CD4-positive, alpha-beta memory T cell (primary cell): Measurements from ENCODE around the gene FAF2. TPM values are rescaled to one million over a fixed set of nuclear protein-coding genes. Genes with fewer than 3 reads are reported as not detected.

Experiments used
- CTCF ChIA-PET: fragments of 350-600 bp; sonication (Branson Sonifier 250); formaldehyde crosslinking; loops from one replicate; lab custom pipeline; 2021; ENCODE audit warnings: inconsistent platforms; ENCODE audit not compliant: partially characterized antibody; lab: Charles Lee
- POLR2A ChIA-PET: fragments of 350-600 bp; sonication (Branson Sonifier 250); formaldehyde crosslinking; loops from one replicate; lab custom pipeline; 2021; ENCODE audit not compliant: partially characterized antibody; lab: Charles Lee
- DNase-seq, 5 donors: peaks; one replicate each; pipeline versions ENCODE4 v3.0.0 to v3.0.0-alpha.2; 2020 to 2022; ENCODE audit warnings: mixed read lengths in 1 of 5
- H3K27ac ChIP-seq: one replicate; pipeline ENCODE4 v1.7.0; 2013; ENCODE audit warnings: low read depth, low read length
- H3K27me3 ChIP-seq: 2 replicates; pipeline ENCODE4 v1.7.0; 2013; ENCODE audit warnings: mild to moderate bottlenecking, low read length, moderate library complexity; ENCODE audit not compliant: insufficient read depth
- H3K36me3 ChIP-seq: 2 replicates; pipeline ENCODE4 v1.7.0; 2013; ENCODE audit warnings: mild to moderate bottlenecking, low read length, moderate library complexity; ENCODE audit not compliant: insufficient read depth
- H3K4me1 ChIP-seq: 2 replicates; pipeline ENCODE4 v1.7.0; 2013; ENCODE audit warnings: mild to moderate bottlenecking, low read length, moderate library complexity; ENCODE audit not compliant: insufficient read depth
- H3K4me3 ChIP-seq, 2 donors: one replicate each; pipeline ENCODE4 v1.7.0; 2013; ENCODE audit warnings: low read length in 2 of 2, mild to moderate bottlenecking in 1 of 2
- H3K9me3 ChIP-seq, 2 donors: one replicate each; pipeline ENCODE4 v1.7.0; 2013; ENCODE audit warnings: low read length in 2 of 2, control low read depth in 1 of 2; ENCODE audit not compliant: control insufficient read depth in 1 of 2
- H3K27ac Mint-ChIP-seq, 7 donors: one replicate each; pipeline ENCODE4 v1.8.0; 2020 to 2021; ENCODE audit warnings: mixed read lengths in 7 of 7, mild to moderate bottlenecking in 6 of 7, inconsistent platforms in 3 of 7, moderate library complexity in 3 of 7
- H3K27me3 Mint-ChIP-seq, 2 donors: one replicate each; pipeline ENCODE4 v1.8.0; 2020 to 2021; ENCODE audit warnings: mixed read lengths in 2 of 2
- H3K36me3 Mint-ChIP-seq, 2 donors: one replicate each; pipeline ENCODE4 v1.8.0; 2020 to 2021; ENCODE audit warnings: mixed read lengths in 2 of 2, inconsistent platforms in 1 of 2, mild to moderate bottlenecking in 1 of 2
- H3K4me1 Mint-ChIP-seq, 4 donors: one replicate each; pipeline ENCODE4 v1.8.0; 2020 to 2021; ENCODE audit warnings: mixed read lengths in 4 of 4, mild to moderate bottlenecking in 1 of 4
- H3K4me3 Mint-ChIP-seq, 8 donors: one replicate each; pipeline ENCODE4 v1.8.0; 2020 to 2021; ENCODE audit warnings: mixed read lengths in 8 of 8, mild to moderate bottlenecking in 7 of 8, moderate library complexity in 6 of 8, inconsistent platforms in 3 of 8
- H3K9me3 Mint-ChIP-seq, 8 donors: one replicate each; pipeline ENCODE4 v1.8.0; 2020 to 2021; ENCODE audit warnings: mixed read lengths in 8 of 8, mild to moderate bottlenecking in 5 of 8, inconsistent platforms in 3 of 8, moderate library complexity in 1 of 8
- intact Hi-C: fragments of 100-400 bp; cut with micrococcal nuclease; formaldehyde crosslinking; loops from one replicate; pipeline ENCODE4 v1.15.1; 2023
- polyA plus RNA-seq, 2 donors: library from polyadenylated mRNA; unstranded; fragments of 300-500 nt; fragmentation: Illumina TruSeq; gene quantifications; one replicate each; pipeline ENCODE4 v1.2.3, GENCODE V29; 2021
- total RNA-seq, 2 experiments: library from RNA; stranded (reverse); gene quantifications; one replicate each; pipeline ENCODE4 v1.2.3, GENCODE V29; 2021

The FAF2 gene
- total and polyA plus RNA-seq, 4 experiments from 2014 or later, result 10.8 to 33.6 (median 25.4) TPM

GRCh38 chr5:176427971-176428370 is 20.2 kb upstream of the FAF2 start:
- Mint-ChIP-seq H3K27me3 (peaks cover 4 to 6% of the 10 kb centered on the region in 2 donors), H3K36me3 (no peaks in the 10 kb centered on the region), H3K9me3 (no peaks in the 10 kb centered on the region), H3K4me1 (peaks cover 0 to 5% (median under 1%) of the 10 kb centered on the region in 4 donors), H3K4me3 (no peak overlapping the region), H3K27ac (peak overlapping the region in 1 of 7 donors; percentile 59)
- H3K27me3 ChIP-seq, result no peaks in the 10 kb centered on the region
- H3K4me1 ChIP-seq, result no peaks in the 10 kb centered on the region
- H3K4me3 ChIP-seq, result no peak overlapping the region
- DNase-seq, result no peak
- CTCF ChIA-PET, result interaction anchor here (0.7 kb wide), 1 partner anchor 219 kb away, joined by 4 read pairs; no protein-coding TSS in a partner anchor
- POLR2A ChIA-PET, result no interaction called here
- H3K9me3 ChIP-seq, result no peaks in the 10 kb centered on the region
- H3K27ac ChIP-seq, result no peak overlapping the region
- H3K36me3 ChIP-seq, result no peaks in the 10 kb centered on the region
- intact Hi-C loops, result no loop called here

- no peak for DNase-seq
- no peaks in the 10 kb centered on the region for H3K4me1 ChIP-seq
- Mint-ChIP-seq H3K27ac (no peak overlapping the region), H3K4me3 (no peak overlapping the region), H3K27me3 (peaks cover 3 to 4% of the 10 kb centered on the region in 2 donors), H3K36me3 (no peaks in the 10 kb centered on the region), H3K4me1 (peaks cover 0 to 5% (median under 1%) of the 10 kb centered on the region in 4 donors), H3K9me3 (no peaks in the 10 kb centered on the region)
- H3K4me3 ChIP-seq, result no peak overlapping the region
- POLR2A ChIA-PET, result no interaction called here
- CTCF ChIA-PET, result interaction anchor here (0.9 to 1.2 kb wide), 2 partner anchors 39 to 114 kb away, joined by 3 read pairs; no protein-coding TSS in a partner anchor
- H3K27me3 ChIP-seq, result no peaks in the 10 kb centered on the region
- intact Hi-C loops, result no loop called here
- H3K27ac ChIP-seq, result no peak overlapping the region
- H3K9me3 ChIP-seq, result no peaks in the 10 kb centered on the region
- H3K36me3 ChIP-seq, result no peaks in the 10 kb centered on the region
Observed at GRCh38 chr5:176429972-176430371, 18.2 kb upstream of the FAF2 start.

- Histone ChIP-seq H3K27me3 (no peaks in the 10 kb centered on the region), H3K4me1 (peaks cover 7% of the 10 kb centered on the region), H3K36me3 (no peaks in the 10 kb centered on the region), H3K9me3 (no peaks in the 10 kb centered on the region), H3K27ac (no peak overlapping the region), H3K4me3 (no peak overlapping the region)
- no peaks in the 10 kb centered on the region for H3K36me3 Mint-ChIP-seq
- H3K9me3 Mint-ChIP-seq, result no peaks in the 10 kb centered on the region
- peaks cover 9 to 16% (median 9%) of the 10 kb centered on the region in 4 donors for H3K4me1 Mint-ChIP-seq
- ChIA-PET CTCF (no interaction called here), POLR2A (no interaction called here)
- intact Hi-C loops, result no loop called here
- no peak for DNase-seq
- peaks cover 3 to 4% of the 10 kb centered on the region in 2 donors for H3K27me3 Mint-ChIP-seq
- peak overlapping the region in 1 of 8 donors; percentile 36 for H3K4me3 Mint-ChIP-seq
- no peak overlapping the region for H3K27ac Mint-ChIP-seq
Observed at GRCh38 chr5:176432707-176433106, 15.5 kb upstream of the FAF2 start.

- POLR2A ChIA-PET, result interaction anchor here (1.0 kb wide), 1 partner anchor 11 kb away, joined by 7 read pairs; the partner anchor contains the start of gene FAF2
- H3K4me3 ChIP-seq, result no peak overlapping the region
- H3K27me3 Mint-ChIP-seq, result peaks cover 3 to 5% of the 10 kb centered on the region in 2 donors
- CTCF ChIA-PET, result interaction anchor here (1.6 kb wide), 1 partner anchor 11 kb away, joined by 6 read pairs; no protein-coding TSS in a partner anchor
- no peaks in the 10 kb centered on the region for H3K36me3 Mint-ChIP-seq
- no peaks in the 10 kb centered on the region for H3K9me3 Mint-ChIP-seq
- no peaks in the 10 kb centered on the region for H3K36me3 ChIP-seq
- H3K27me3 ChIP-seq, result no peaks in the 10 kb centered on the region
- peak in 1 of 5 donors; percentile 45 for DNase-seq
- H3K9me3 ChIP-seq, result no peaks in the 10 kb centered on the region
- H3K27ac ChIP-seq, result no peak overlapping the region
- H3K4me1 Mint-ChIP-seq, result peaks cover 7 to 16% (median 9%) of the 10 kb centered on the region in 4 donors
- H3K4me3 Mint-ChIP-seq, result peak overlapping the region; percentile 62 to 88 (median 77)
- H3K27ac Mint-ChIP-seq, result peak overlapping the region in 6 of 7 donors; percentile 2 to 88 (median 46)
- peaks cover 7% of the 10 kb centered on the region for H3K4me1 ChIP-seq
- intact Hi-C loops, result no loop called here
Observed at GRCh38 chr5:176436656-176437055, 11.5 kb upstream of the FAF2 start.

GRCh38 chr5:176438959-176439757 is 9.0 kb upstream of the FAF2 start:
- Mint-ChIP-seq H3K4me1 (peaks cover 7 to 11% (median 9%) of the 10 kb centered on the region in 4 donors), H3K36me3 (no peaks in the 10 kb centered on the region), H3K4me3 (no peak overlapping the region), H3K27ac (no peak overlapping the region), H3K9me3 (no peaks in the 10 kb centered on the region), H3K27me3 (peaks cover 0 to 2% of the 10 kb centered on the region in 2 donors)
- DNase-seq, result no peak
- H3K27ac ChIP-seq, result no peak overlapping the region
- no peaks in the 10 kb centered on the region for H3K36me3 ChIP-seq
- intact Hi-C loops, result no loop called here
- POLR2A ChIA-PET, result interaction anchor here (2.5 kb wide), 1 partner anchor 8 kb away, joined by 7 read pairs; no protein-coding TSS in a partner anchor
- no peaks in the 10 kb centered on the region for H3K9me3 ChIP-seq
- no peaks in the 10 kb centered on the region for H3K27me3 ChIP-seq
- peaks cover 7% of the 10 kb centered on the region for H3K4me1 ChIP-seq
- no peak overlapping the region for H3K4me3 ChIP-seq
- CTCF ChIA-PET, result interaction anchor here (2.1 kb wide), 1 partner anchor 9 kb away, joined by 7 read pairs; the partner anchor contains the start of gene FAF2

GRCh38 chr5:176440927-176441706 is 7.1 kb upstream of the FAF2 start:
- Histone ChIP-seq H3K9me3 (no peaks in the 10 kb centered on the region), H3K4me1 (peaks cover 7% of the 10 kb centered on the region), H3K36me3 (no peaks in the 10 kb centered on the region), H3K4me3 (no peak overlapping the region), H3K27me3 (no peaks in the 10 kb centered on the region), H3K27ac (no peak overlapping the region)
- no peaks in the 10 kb centered on the region for H3K9me3 Mint-ChIP-seq
- no peak overlapping the region for H3K27ac Mint-ChIP-seq
- CTCF ChIA-PET, result interaction anchor here (0.6 kb wide), 1 partner anchor 12 kb away, joined by 5 read pairs; no protein-coding TSS in a partner anchor
- H3K4me3 Mint-ChIP-seq, result no peak overlapping the region
- no peak for DNase-seq
- intact Hi-C loops, result no loop called here
- H3K36me3 Mint-ChIP-seq, result no peaks in the 10 kb centered on the region
- POLR2A ChIA-PET, result no interaction called here
- peaks cover 7 to 11% (median 9%) of the 10 kb centered on the region in 4 donors for H3K4me1 Mint-ChIP-seq
- peaks cover 0 to 2% of the 10 kb centered on the region in 2 donors for H3K27me3 Mint-ChIP-seq

GRCh38 chr5:176441921-176442323 is 6.3 kb upstream of the FAF2 start:
- H3K36me3 ChIP-seq, result no peaks in the 10 kb centered on the region
- no peak overlapping the region for H3K4me3 ChIP-seq
- ChIA-PET POLR2A (no interaction called here), CTCF (no interaction called here)
- H3K9me3 ChIP-seq, result no peaks in the 10 kb centered on the region
- peaks cover 6% of the 10 kb centered on the region for H3K4me1 ChIP-seq
- H3K4me1 Mint-ChIP-seq, result peaks cover 5 to 9% (median 6%) of the 10 kb centered on the region in 4 donors
- H3K27me3 Mint-ChIP-seq, result peaks cover 0 to 2% of the 10 kb centered on the region in 2 donors
- no peak for DNase-seq
- H3K27ac Mint-ChIP-seq, result no peak overlapping the region
- no peaks in the 10 kb centered on the region for H3K9me3 Mint-ChIP-seq
- no peak overlapping the region for H3K27ac ChIP-seq
- no peaks in the 10 kb centered on the region for H3K27me3 ChIP-seq
- intact Hi-C loops, result no loop called here
- no peak overlapping the region for H3K4me3 Mint-ChIP-seq
- no peaks in the 10 kb centered on the region for H3K36me3 Mint-ChIP-seq
